H9 (cell line): ENCODE results near the gene OR6J1. TPM values are rescaled to one million over a fixed set of nuclear protein-coding genes. Genes with fewer than 3 reads are reported as not detected.
A peak's percentile ranks its signal among the peaks of the same experiment; 100 is the strongest.

Experiments used
- DNase-seq: peaks from one replicate; pipeline ENCODE4 v3.0.0-alpha.2; 2017
- H2AFZ ChIP-seq: one replicate; pipeline ENCODE4 v1.6.1; 2013; ENCODE audit warnings: mild to moderate bottlenecking, low read length, control low read depth, moderate library complexity
- H2AK5ac ChIP-seq: 2 replicates; pipeline ENCODE4 v1.6.1; 2013; ENCODE audit warnings: low read length, control low read depth, mixed read lengths; ENCODE audit not compliant: insufficient read length
- H2BK120ac ChIP-seq: one replicate; pipeline ENCODE4 v1.6.1; 2013; ENCODE audit warnings: low read depth, mild to moderate bottlenecking, low read length, control low read depth, inconsistent platforms; ENCODE audit not compliant: poor library complexity, severe bottlenecking
- H2BK12ac ChIP-seq: 2 replicates; pipeline ENCODE4 v1.6.1; 2013; ENCODE audit warnings: low read length, control low read depth, mixed read lengths, low read depth; ENCODE audit not compliant: insufficient read length
- H2BK15ac ChIP-seq: 2 replicates; pipeline ENCODE4 v1.6.1; 2013; ENCODE audit warnings: low read depth, low read length, control low read depth
- H2BK20ac ChIP-seq: one replicate; pipeline ENCODE4 v1.6.1; 2013; ENCODE audit warnings: low read depth, mild to moderate bottlenecking, low read length, control low read depth, inconsistent platforms; ENCODE audit not compliant: poor library complexity, severe bottlenecking
- H2BK5ac ChIP-seq: 2 replicates; pipeline ENCODE4 v1.6.1; 2013; ENCODE audit warnings: low read length, control low read depth, mixed read lengths; ENCODE audit not compliant: insufficient read length
- H3K14ac ChIP-seq: 2 replicates; pipeline ENCODE4 v1.6.1; 2013; ENCODE audit warnings: low read length, control low read depth; ENCODE audit not compliant: insufficient read depth
- H3K18ac ChIP-seq: 2 replicates; pipeline ENCODE4 v1.6.1; 2013; ENCODE audit warnings: low read depth, mild to moderate bottlenecking, mixed read lengths, low read length, control low read depth; ENCODE audit not compliant: insufficient read length
- H3K23ac ChIP-seq: 2 replicates; pipeline ENCODE4 v1.6.1; 2013; ENCODE audit warnings: low read length, control low read depth, mixed read lengths, low read depth; ENCODE audit not compliant: insufficient read length
- H3K23me2 ChIP-seq: 2 replicates; pipeline ENCODE4 v1.6.1; 2013; ENCODE audit warnings: low read depth, mild to moderate bottlenecking, mixed read lengths, low read length, control low read depth; ENCODE audit not compliant: insufficient read length, poor library complexity, severe bottlenecking
- H3K27ac ChIP-seq: 2 replicates; pipeline ENCODE4 v1.5.1; 2013; ENCODE audit warnings: low read length, control low read depth, mixed read lengths, low read depth; ENCODE audit not compliant: insufficient read length
- H3K27me3 ChIP-seq: 2 replicates; pipeline ENCODE4 v1.6.1; 2013; ENCODE audit warnings: low read length, control low read depth, inconsistent platforms; ENCODE audit not compliant: insufficient read depth
- H3K4ac ChIP-seq: 2 replicates; pipeline ENCODE4 v1.6.1; 2013; ENCODE audit warnings: low read depth, mild to moderate bottlenecking, control low read depth, inconsistent platforms, low read length, moderate library complexity
- H3K4me1 ChIP-seq: 2 replicates; pipeline ENCODE4 v1.6.1; 2013; ENCODE audit warnings: low read length, control low read depth, inconsistent platforms; ENCODE audit not compliant: insufficient read depth
- H3K4me2 ChIP-seq: 2 replicates; pipeline ENCODE4 v1.6.1; 2013; ENCODE audit warnings: low read length, control low read depth, mixed read lengths; ENCODE audit not compliant: insufficient read length, insufficient read depth
- H3K56ac ChIP-seq: 2 replicates; pipeline ENCODE4 v1.6.1; 2013; ENCODE audit warnings: low read depth, mild to moderate bottlenecking, mixed read lengths, low read length, control low read depth; ENCODE audit not compliant: insufficient read length
- H3K79me1 ChIP-seq: 2 replicates; pipeline ENCODE4 v1.6.1; 2013; ENCODE audit warnings: low read depth, mild to moderate bottlenecking, moderate library complexity, low read length, control low read depth, inconsistent platforms; ENCODE audit not compliant: insufficient read depth, poor library complexity, severe bottlenecking
- H3K79me2 ChIP-seq: 2 replicates; pipeline ENCODE4 v1.6.1; 2013; ENCODE audit warnings: low read length, control low read depth, inconsistent platforms; ENCODE audit not compliant: insufficient read depth
- H3K9ac ChIP-seq: 2 replicates; pipeline ENCODE4 v1.6.1; 2013; ENCODE audit warnings: low read length, control low read depth, mixed read lengths; ENCODE audit not compliant: insufficient read length; ENCODE audit errors: extremely low read depth
- H3K9me3 ChIP-seq: one replicate; pipeline ENCODE4 v1.6.1; 2013; ENCODE audit warnings: low read depth, low read length, inconsistent platforms; ENCODE audit not compliant: control insufficient read depth
- H3T11ph ChIP-seq: one replicate; pipeline ENCODE4 v1.6.1; 2013; ENCODE audit warnings: mild to moderate bottlenecking, low read length, control low read depth, inconsistent platforms
- H4K20me1 ChIP-seq: one replicate; pipeline ENCODE4 v1.6.1; 2013; ENCODE audit not compliant: control insufficient read depth, insufficient read length, insufficient read depth
- H4K5ac ChIP-seq: 2 replicates; pipeline ENCODE4 v1.6.1; 2013; ENCODE audit warnings: low read depth, mild to moderate bottlenecking, mixed read lengths, low read length, control low read depth; ENCODE audit not compliant: insufficient read length
- H4K8ac ChIP-seq: replicated peaks from 2 replicates; pipeline ENCODE4 v1.6.1; 2013; ENCODE audit warnings: low read length, control low read depth, mixed read lengths, low read depth; ENCODE audit not compliant: insufficient read length
- H4K91ac ChIP-seq: 2 replicates; pipeline ENCODE4 v1.6.1; 2013; ENCODE audit warnings: low read depth, mild to moderate bottlenecking, moderate library complexity, mixed read lengths, low read length, control low read depth; ENCODE audit not compliant: insufficient read length
- H3K27ac Mint-ChIP-seq, 3 experiments: 2 replicates in 2 of 3; 3 replicates in 1 of 3; pipeline ENCODE4 v1.8.0; 2020 to 2021; ENCODE audit warnings: mixed read lengths in 3 of 3, mild to moderate bottlenecking in 1 of 3, moderate library complexity in 1 of 3
- H3K27me3 Mint-ChIP-seq: 2 replicates; pipeline ENCODE4 v1.8.0; 2021; ENCODE audit warnings: low read depth, mild to moderate bottlenecking, moderate library complexity, mixed read lengths
- H3K36me3 Mint-ChIP-seq, 3 experiments: 2 replicates in 2 of 3; 3 replicates in 1 of 3; pipeline ENCODE4 v1.8.0; 2020 to 2021; ENCODE audit warnings: low read depth in 3 of 3, mixed read lengths in 3 of 3; ENCODE audit not compliant: insufficient read depth in 1 of 3
- H3K4me1 Mint-ChIP-seq, 2 experiments: 2 replicates each; pipeline ENCODE4 v1.8.0; 2020; ENCODE audit warnings: mixed read lengths in 2 of 2
- H3K4me3 Mint-ChIP-seq, 2 experiments: 2 replicates in 1 of 2; 3 replicates in 1 of 2; pipeline ENCODE4 v1.8.0; 2020 to 2021; ENCODE audit warnings: mild to moderate bottlenecking in 2 of 2, mixed read lengths in 2 of 2, moderate library complexity in 1 of 2
- H3K9me3 Mint-ChIP-seq, 2 experiments: 2 replicates in 1 of 2; 3 replicates in 1 of 2; pipeline ENCODE4 v1.8.0; 2020; ENCODE audit warnings: mild to moderate bottlenecking in 2 of 2, mixed read lengths in 2 of 2, moderate library complexity in 1 of 2
- WGBS: extraction: QIAGEN DNeasy Blood & Tissue Kit; methylation state at CpG from one replicate; pipeline ENCODE4 v1.1.7; 2013; ENCODE audit warnings: missing lambda C conversion rate, low lambda C conversion rate, mixed read lengths; ENCODE audit not compliant: insufficient read length; ENCODE audit errors: extremely low coverage; 5-methylcytosine and 5-hydroxymethylcytosine counted together
- total RNA-seq: library from RNA; stranded (reverse); gene quantifications from 2 replicates; pipeline ENCODE4 v1.2.1, GENCODE V29; 2021
- TF ChIP-seq, protein P1 (sequence below): fragments of 200-600 bp; sonication (generic); conservative IDR thresholded peaks from 3 replicates; pipeline ENCODE4 v1.8.0; 2021; ENCODE audit warnings: antibody characterized with exemption, mild to moderate bottlenecking

The OR6J1 gene
- total RNA-seq, 1 experiment from 2014 or later, result not detected

DNA sequence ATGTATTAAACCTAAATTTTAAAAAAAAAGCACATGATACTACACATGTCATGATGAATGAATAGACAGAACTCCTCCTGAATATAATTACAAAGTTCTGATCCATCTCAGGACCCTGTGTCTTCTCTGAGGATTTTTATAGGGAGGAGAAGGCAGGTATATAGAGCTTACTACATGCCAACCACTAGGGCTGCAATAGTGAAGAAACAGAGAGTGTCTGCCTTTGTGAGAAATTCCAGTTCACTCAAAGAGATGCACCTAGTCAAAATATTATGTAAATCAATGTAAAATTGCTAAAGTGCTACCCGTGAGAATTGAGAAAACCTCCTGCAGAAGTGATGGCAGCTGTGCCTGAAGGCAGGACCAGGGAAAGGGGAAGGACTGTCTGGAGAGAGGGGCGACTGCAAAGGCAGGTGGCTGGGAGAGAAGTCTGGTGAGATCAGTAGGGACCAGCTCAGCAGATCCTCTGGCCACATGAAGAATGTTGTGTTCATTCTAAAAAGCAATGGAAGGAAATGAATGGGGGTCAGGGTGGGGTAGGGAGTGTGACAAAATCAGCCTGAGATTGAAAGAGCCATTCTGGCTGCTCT is 31.0 kb downstream of the OR6J1 start:
- no peak overlapping the region for H3K23ac ChIP-seq
- H3K79me2 ChIP-seq, result no peaks in the 10 kb centered on the region
- no peak overlapping the region for H4K8ac ChIP-seq
- TF ChIP-seq, protein P1, sequence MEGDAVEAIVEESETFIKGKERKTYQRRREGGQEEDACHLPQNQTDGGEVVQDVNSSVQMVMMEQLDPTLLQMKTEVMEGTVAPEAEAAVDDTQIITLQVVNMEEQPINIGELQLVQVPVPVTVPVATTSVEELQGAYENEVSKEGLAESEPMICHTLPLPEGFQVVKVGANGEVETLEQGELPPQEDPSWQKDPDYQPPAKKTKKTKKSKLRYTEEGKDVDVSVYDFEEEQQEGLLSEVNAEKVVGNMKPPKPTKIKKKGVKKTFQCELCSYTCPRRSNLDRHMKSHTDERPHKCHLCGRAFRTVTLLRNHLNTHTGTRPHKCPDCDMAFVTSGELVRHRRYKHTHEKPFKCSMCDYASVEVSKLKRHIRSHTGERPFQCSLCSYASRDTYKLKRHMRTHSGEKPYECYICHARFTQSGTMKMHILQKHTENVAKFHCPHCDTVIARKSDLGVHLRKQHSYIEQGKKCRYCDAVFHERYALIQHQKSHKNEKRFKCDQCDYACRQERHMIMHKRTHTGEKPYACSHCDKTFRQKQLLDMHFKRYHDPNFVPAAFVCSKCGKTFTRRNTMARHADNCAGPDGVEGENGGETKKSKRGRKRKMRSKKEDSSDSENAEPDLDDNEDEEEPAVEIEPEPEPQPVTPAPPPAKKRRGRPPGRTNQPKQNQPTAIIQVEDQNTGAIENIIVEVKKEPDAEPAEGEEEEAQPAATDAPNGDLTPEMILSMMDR, result peak; percentile 38; the same call in 1 of the 3 replicates
- no peak overlapping the region for H2BK5ac ChIP-seq
- Mint-ChIP-seq H3K27ac (peak overlapping the region in 2 of 3 experiments; percentile 22 to 58; a peak in 5 of 7 replicates), H3K4me3 (no peak overlapping the region), H3K36me3 (peaks cover 12 to 34% (median 26%) of the 10 kb centered on the region in 3 experiments), H3K4me1 (peaks cover 13 to 15% of the 10 kb centered on the region in 2 experiments), H3K9me3 (peaks cover 2 to 3% of the 10 kb centered on the region in 2 experiments; a peak in 2 of 5 replicates), H3K27me3 (no peaks in the 10 kb centered on the region)
- H4K5ac ChIP-seq, result no peak overlapping the region
- no peak overlapping the region for H3K27ac ChIP-seq
- H2BK120ac ChIP-seq, result no peak overlapping the region
- no peaks in the 10 kb centered on the region for H3K9me3 ChIP-seq
- no peaks in the 10 kb centered on the region for H3K27me3 ChIP-seq
- no peak overlapping the region for H3K56ac ChIP-seq
- WGBS, result no CpG with 5 or more reads among the region's 2 CpGs
- no peak overlapping the region for H2BK15ac ChIP-seq
- no peaks in the 10 kb centered on the region for H3K79me1 ChIP-seq
- no peaks in the 10 kb centered on the region for H4K20me1 ChIP-seq
- H2BK12ac ChIP-seq, result no peak overlapping the region
- no peak overlapping the region for H4K91ac ChIP-seq
- no peak overlapping the region for H3K4ac ChIP-seq
- no peak for DNase-seq
- no peak overlapping the region for H2AK5ac ChIP-seq
- H2AFZ ChIP-seq, result no peak overlapping the region
- no peak overlapping the region for H3T11ph ChIP-seq
- no peak overlapping the region for H3K14ac ChIP-seq
- no peak overlapping the region for H3K9ac ChIP-seq
- no peaks in the 10 kb centered on the region for H3K23me2 ChIP-seq
- peaks cover 3% of the 10 kb centered on the region; the same call in 1 of the 2 replicates for H3K4me1 ChIP-seq
- H3K18ac ChIP-seq, result no peak overlapping the region
- no peak overlapping the region for H2BK20ac ChIP-seq
- no peak overlapping the region for H3K4me2 ChIP-seq
